ENCODE results near the gene B3GALT6. TPM values are rescaled to one million over a fixed set of nuclear protein-coding genes. Genes with fewer than 3 reads are reported as not detected.
"Not testable (repeated sequence)": the region's sequence is repeated elsewhere in the genome, so short reads cannot be mapped to it uniquely, and the experiment has no call there.

B3GALT6 gene
- polyA plus RNA-seq, 3 donors: 1.9 to 8.8 (median 7.2) TPM

GRCh38 chr1:1194723-1195122 lies 37.3 kb upstream of the B3GALT6 start:
- H3K4me1 Mint-ChIP-seq: no peaks in the 10 kb centered on the region
- no peak for DNase-seq
- Histone ChIP-seq H3K27me3 (ENCODE audit: control insufficient read depth in 2 of 2, insufficient read depth in 2 of 2, low read length in 2 of 2) (no peaks in the 10 kb centered on the region), H3K36me3 (replicated peaks in 1 of 2; ENCODE audit: control insufficient read depth in 1 of 2, insufficient read depth in 2 of 2, low read length in 2 of 2) (no peaks in the 10 kb centered on the region), H3K9ac (ENCODE audit: insufficient read depth, low read length, poor library complexity, severe bottlenecking) (no peak overlapping the region), H3K4me3 (replicated peaks in 1 of 3; ENCODE audit: low read depth in 2 of 3, low read length in 3 of 3) (no peak overlapping the region), H3K27ac (ENCODE audit: low read depth in 1 of 2, low read length in 2 of 2) (no peak overlapping the region), H3K4me1 (ENCODE audit: control insufficient read depth in 1 of 2, insufficient read depth in 2 of 2, low read length in 2 of 2) (no peaks in the 10 kb centered on the region), H3K79me2 (ENCODE audit: insufficient read depth, low read length) (no peaks in the 10 kb centered on the region), H4K20me1 (ENCODE audit: insufficient read depth, low read length) (no peaks in the 10 kb centered on the region), H2AFZ (ENCODE audit: insufficient read depth, low read depth, low read length, poor library complexity, severe bottlenecking) (no peak overlapping the region), H3K4me2 (replicated peaks; ENCODE audit: extremely low read depth, low read length, poor library complexity, severe bottlenecking) (no peak overlapping the region), H3K9me3 (replicated peaks in 1 of 2; ENCODE audit: control insufficient read depth in 1 of 2, insufficient read depth in 1 of 2, low read length in 2 of 2) (peaks cover 0 to 17% of the 10 kb centered on the region in 2 donors)
- no peak overlapping the region for H3K27ac Mint-ChIP-seq
- H3K36me3 Mint-ChIP-seq: no peaks in the 10 kb centered on the region
- intact Hi-C loops (cut with micrococcal nuclease): no loop called here
- H3K9me3 Mint-ChIP-seq: peaks cover 16 to 31% (median 28%) of the 10 kb centered on the region in 7 donors
- no peak overlapping the region for H3K4me3 Mint-ChIP-seq
- H3K27me3 Mint-ChIP-seq (ENCODE audit: low read depth in 3 of 3): peaks cover 7 to 18% (median 9%) of the 10 kb centered on the region in 3 donors
- no peak for TF ChIP-seq CTCF (IDR thresholded peaks at IDR 0.05)
- 80% methylated on average over 1 of the region's 3 CpGs for WGBS (ENCODE audit: insufficient coverage)

GRCh38 chr1:1195726-1196125 lies 36.3 kb upstream of the B3GALT6 start:
- H3K9ac ChIP-seq (ENCODE audit: insufficient read depth, low read length, poor library complexity, severe bottlenecking); H3K27ac Mint-ChIP-seq; H3K4me2 ChIP-seq (replicated peaks; ENCODE audit: extremely low read depth, low read length, poor library complexity, severe bottlenecking); DNase-seq; H2AFZ ChIP-seq (ENCODE audit: insufficient read depth, low read depth, low read length, poor library complexity, severe bottlenecking); H4K20me1 ChIP-seq (ENCODE audit: insufficient read depth, low read length); intact Hi-C loops (cut with micrococcal nuclease); H3K4me3 Mint-ChIP-seq; H3K36me3 ChIP-seq (replicated peaks in 1 of 2; ENCODE audit: control insufficient read depth in 1 of 2, insufficient read depth in 2 of 2, low read length in 2 of 2); H3K4me1 ChIP-seq (ENCODE audit: control insufficient read depth in 1 of 2, insufficient read depth in 2 of 2, low read length in 2 of 2); H3K27me3 ChIP-seq (ENCODE audit: control insufficient read depth in 2 of 2, insufficient read depth in 2 of 2, low read length in 2 of 2); H3K4me3 ChIP-seq (replicated peaks in 1 of 3; ENCODE audit: low read depth in 2 of 3, low read length in 3 of 3); H3K4me1 Mint-ChIP-seq; H3K36me3 Mint-ChIP-seq; H3K79me2 ChIP-seq (ENCODE audit: insufficient read depth, low read length); H3K27ac ChIP-seq (ENCODE audit: low read depth in 1 of 2, low read length in 2 of 2): not testable (repeated sequence)
- Mint-ChIP-seq H3K27me3 (ENCODE audit: low read depth in 3 of 3) (peaks cover 14 to 28% (median 19%) of the 10 kb centered on the region in 3 donors), H3K9me3 (peaks cover 16 to 31% (median 28%) of the 10 kb centered on the region in 7 donors)
- WGBS (ENCODE audit: insufficient coverage): 85% methylated on average over 4 of the region's 6 CpGs
- H3K9me3 ChIP-seq (replicated peaks in 1 of 2; ENCODE audit: control insufficient read depth in 1 of 2, insufficient read depth in 1 of 2, low read length in 2 of 2): peaks cover 0 to 17% of the 10 kb centered on the region in 2 donors

All from CD14-positive monocyte (primary cell).